Measurements from ENCODE around the gene SAFB2. TPM values are rescaled to one million over a fixed set of nuclear protein-coding genes. Genes with fewer than 3 reads are reported as not detected.

Gene SAFB2
- total RNA-seq, 1 donor from 2014 or later, result 40.5 TPM

GRCh38 chr19:5665781-5666513 is 43.4 kb upstream of the SAFB2 start:
- H3K27me3 ChIP-seq (ENCODE audit: low read depth), result no peaks in the 10 kb centered on the region
- no peak for DNase-seq
- TF ChIP-seq, protein P1, sequence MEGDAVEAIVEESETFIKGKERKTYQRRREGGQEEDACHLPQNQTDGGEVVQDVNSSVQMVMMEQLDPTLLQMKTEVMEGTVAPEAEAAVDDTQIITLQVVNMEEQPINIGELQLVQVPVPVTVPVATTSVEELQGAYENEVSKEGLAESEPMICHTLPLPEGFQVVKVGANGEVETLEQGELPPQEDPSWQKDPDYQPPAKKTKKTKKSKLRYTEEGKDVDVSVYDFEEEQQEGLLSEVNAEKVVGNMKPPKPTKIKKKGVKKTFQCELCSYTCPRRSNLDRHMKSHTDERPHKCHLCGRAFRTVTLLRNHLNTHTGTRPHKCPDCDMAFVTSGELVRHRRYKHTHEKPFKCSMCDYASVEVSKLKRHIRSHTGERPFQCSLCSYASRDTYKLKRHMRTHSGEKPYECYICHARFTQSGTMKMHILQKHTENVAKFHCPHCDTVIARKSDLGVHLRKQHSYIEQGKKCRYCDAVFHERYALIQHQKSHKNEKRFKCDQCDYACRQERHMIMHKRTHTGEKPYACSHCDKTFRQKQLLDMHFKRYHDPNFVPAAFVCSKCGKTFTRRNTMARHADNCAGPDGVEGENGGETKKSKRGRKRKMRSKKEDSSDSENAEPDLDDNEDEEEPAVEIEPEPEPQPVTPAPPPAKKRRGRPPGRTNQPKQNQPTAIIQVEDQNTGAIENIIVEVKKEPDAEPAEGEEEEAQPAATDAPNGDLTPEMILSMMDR (IDR thresholded peaks at IDR 0.05; ENCODE audit: borderline replicate concordance), result no peak
- H3K36me3 ChIP-seq, result peaks cover 92% of the 10 kb centered on the region
- H3K4me3 ChIP-seq, result no peak overlapping the region
- no peak overlapping the region for H3K27ac ChIP-seq (replicated peaks)
- H3K4me1 ChIP-seq, result no peaks in the 10 kb centered on the region
- no peaks in the 10 kb centered on the region for H3K9me3 ChIP-seq (replicated peaks)
- intact Hi-C loops (cut with micrococcal nuclease), result no loop called here

DNA sequence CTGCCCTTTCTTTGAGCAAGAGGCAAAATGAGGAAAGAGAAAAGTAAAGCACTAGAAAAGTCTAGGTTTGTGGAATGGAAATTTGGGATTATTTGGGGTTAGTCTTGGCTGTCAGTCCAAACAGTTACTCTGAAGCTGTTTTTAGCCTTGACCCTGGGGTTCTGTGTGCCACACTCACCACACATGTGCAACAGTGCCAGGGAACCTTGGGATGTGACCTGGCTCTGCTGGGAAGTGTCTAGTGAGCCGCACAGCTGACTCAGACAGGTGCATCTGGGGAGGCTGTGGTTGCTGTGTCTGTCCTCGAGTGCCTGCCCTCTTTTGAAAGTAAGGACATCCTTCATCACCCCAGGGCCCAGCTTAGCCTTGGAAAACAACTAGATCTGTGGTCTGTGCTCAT is 41.9 kb upstream of the SAFB2 start:
- Histone ChIP-seq H3K27ac (replicated peaks) (no peak overlapping the region), H3K4me3 (no peak overlapping the region), H3K9me3 (replicated peaks) (no peaks in the 10 kb centered on the region), H3K27me3 (ENCODE audit: low read depth) (no peaks in the 10 kb centered on the region), H3K36me3 (peaks cover 100% of the 10 kb centered on the region), H3K4me1 (no peaks in the 10 kb centered on the region)
- DNase-seq, result no peak
- TF ChIP-seq, protein P1 (IDR thresholded peaks at IDR 0.05; ENCODE audit: borderline replicate concordance), result no peak
- intact Hi-C loops (cut with micrococcal nuclease), result no loop called here

- TF ChIP-seq, protein P1 (IDR thresholded peaks at IDR 0.05; ENCODE audit: borderline replicate concordance), result no peak
- no peaks in the 10 kb centered on the region for H3K27me3 ChIP-seq (ENCODE audit: low read depth)
- peaks cover 100% of the 10 kb centered on the region for H3K36me3 ChIP-seq
- no peaks in the 10 kb centered on the region for H3K9me3 ChIP-seq (replicated peaks)
- no peak overlapping the region for H3K27ac ChIP-seq (replicated peaks)
- no peak overlapping the region for H3K4me3 ChIP-seq
- DNase-seq, result no peak
- no peaks in the 10 kb centered on the region for H3K4me1 ChIP-seq
- intact Hi-C loops (cut with micrococcal nuclease), result no loop called here
These were observed 41.3 kb upstream of the SAFB2 start for GRCh38 chr19:5663904-5664303.

- Histone ChIP-seq H3K27me3 (ENCODE audit: low read depth) (no peaks in the 10 kb centered on the region), H3K4me1 (no peaks in the 10 kb centered on the region), H3K27ac (replicated peaks) (no peak overlapping the region), H3K36me3 (peaks cover 100% of the 10 kb centered on the region), H3K9me3 (replicated peaks) (no peaks in the 10 kb centered on the region), H3K4me3 (no peak overlapping the region)
- no peak for DNase-seq
- TF ChIP-seq, protein P1 (IDR thresholded peaks at IDR 0.05; ENCODE audit: borderline replicate concordance), result no peak
- intact Hi-C loops (cut with micrococcal nuclease), result no loop called here
These were observed 38.9 kb upstream of the SAFB2 start for GRCh38 chr19:5661483-5661882.

DNA sequence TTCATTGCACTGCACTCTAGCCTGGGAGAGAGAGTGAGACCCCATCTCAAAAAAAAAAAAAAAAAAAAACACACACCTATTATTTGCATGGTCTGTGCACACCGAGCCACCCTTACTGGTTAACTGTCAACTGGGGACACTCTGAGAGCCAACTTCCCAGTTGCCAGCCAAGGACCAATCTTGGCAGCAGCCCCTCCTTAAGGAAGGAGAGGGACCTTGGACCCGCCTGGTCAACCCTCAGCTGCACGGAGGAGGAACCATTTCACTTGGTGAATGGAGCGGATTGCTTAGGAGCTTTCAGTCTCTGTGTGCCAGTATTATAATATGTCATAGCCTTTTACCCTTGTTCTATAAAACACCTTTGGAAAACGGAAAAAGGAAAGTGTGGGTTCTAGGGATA is 32.8 kb upstream of the SAFB2 start:
- intact Hi-C loops (cut with micrococcal nuclease), result no loop called here

More for the DNA sequence above, 32.8 kb upstream of the SAFB2 start:
- no peak for DNase-seq
- Histone ChIP-seq H3K4me1 (no peaks in the 10 kb centered on the region), H3K27me3 (ENCODE audit: low read depth) (no peaks in the 10 kb centered on the region), H3K27ac (replicated peaks) (no peak overlapping the region), H3K36me3 (peaks cover 100% of the 10 kb centered on the region), H3K9me3 (replicated peaks) (no peaks in the 10 kb centered on the region), H3K4me3 (no peak overlapping the region)
- TF ChIP-seq, protein P1 (IDR thresholded peaks at IDR 0.05; ENCODE audit: borderline replicate concordance), result no peak

Data from left ventricle myocardium inferior (tissue), 1 donor.